IPS DF 6.9 (cell line): ENCODE measurements around the gene RCBTB1.

Source experiments
- DNase-seq: peaks from one replicate; pipeline ENCODE4 v3.0.0-alpha.2; 2013; ENCODE audit warnings: low read depth, low spot score
- H3K27ac ChIP-seq: one replicate; pipeline ENCODE4 v1.5.1; 2013; ENCODE audit warnings: low read length, control low read depth
- H3K27me3 ChIP-seq: 2 replicates; pipeline ENCODE4 v1.6.1; 2013; ENCODE audit warnings: mild to moderate bottlenecking, low read length; ENCODE audit not compliant: control insufficient read depth, insufficient read depth
- H3K36me3 ChIP-seq: 2 replicates; pipeline ENCODE4 v1.6.1; 2013; ENCODE audit warnings: low read length; ENCODE audit not compliant: control insufficient read depth, insufficient read depth
- H3K4me1 ChIP-seq: 2 replicates; pipeline ENCODE4 v1.6.1; 2013; ENCODE audit warnings: low read length; ENCODE audit not compliant: control insufficient read depth, insufficient read depth
- H3K4me3 ChIP-seq: 2 replicates; pipeline ENCODE4 v1.5.1; 2013; ENCODE audit warnings: mild to moderate bottlenecking, low read length
- H3K9me3 ChIP-seq: 2 replicates; pipeline ENCODE4 v1.6.1; 2013; ENCODE audit warnings: low read length, inconsistent platforms; ENCODE audit not compliant: control insufficient read depth, insufficient read depth
- WGBS: extraction: QIAGEN DNeasy Blood & Tissue Kit; methylation state at CpG from one replicate; pipeline ENCODE4 v1.1.7; 2013; ENCODE audit warnings: mixed read lengths, missing lambda C conversion rate; ENCODE audit not compliant: insufficient read length, insufficient coverage; 5-methylcytosine and 5-hydroxymethylcytosine counted together

Gene RCBTB1

DNA sequence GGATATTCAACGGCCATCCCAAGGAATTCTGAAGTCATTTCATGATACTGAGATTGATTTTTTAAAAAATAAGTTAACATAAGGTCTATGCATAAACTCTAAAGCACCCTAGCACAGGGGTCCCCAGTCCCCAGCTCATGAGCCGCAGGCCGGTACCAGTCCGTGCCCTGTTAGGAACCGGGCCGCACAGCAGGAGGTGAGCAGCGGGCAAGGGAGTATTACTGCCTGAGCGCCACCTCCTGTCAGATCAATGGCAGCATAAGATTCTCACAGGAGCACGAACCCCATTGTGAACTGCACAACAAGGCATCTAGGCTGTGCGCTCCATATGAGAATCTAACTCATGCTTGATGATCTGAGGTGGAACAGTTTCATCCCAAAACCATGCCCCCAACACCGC lies 31.0 kb downstream of the RCBTB1 start:
- Histone ChIP-seq H3K27me3 (no peaks in the 10 kb centered on the region), H3K27ac (no peak overlapping the region), H3K36me3 (peaks cover 5% of the 10 kb centered on the region; the same call in 1 of the 2 replicates), H3K4me1 (no peaks in the 10 kb centered on the region), H3K4me3 (no peak overlapping the region), H3K9me3 (no peaks in the 10 kb centered on the region)
- WGBS = no CpG with 5 or more reads among the region's 11 CpGs
- no peak for DNase-seq

DNA sequence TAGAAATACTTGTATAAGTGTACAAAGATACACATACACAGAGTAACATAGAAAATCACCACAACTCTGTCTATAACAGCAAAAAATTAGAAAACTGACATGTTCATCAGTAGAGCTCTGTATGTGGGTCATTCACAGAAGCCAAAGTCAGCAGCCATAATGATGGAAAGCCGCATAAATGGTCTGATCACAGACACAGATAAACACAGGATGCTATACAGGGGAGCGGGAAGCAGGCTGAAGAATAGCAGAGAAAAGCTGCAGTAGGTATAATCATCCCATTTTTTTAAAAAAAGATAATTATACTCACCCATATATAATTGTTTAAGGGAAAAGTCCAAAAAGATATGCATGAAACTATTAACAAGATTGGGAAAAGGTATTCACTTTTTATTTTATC lies 31.5 kb downstream of the RCBTB1 start:
- H3K9me3 ChIP-seq = no peaks in the 10 kb centered on the region
- no peak for DNase-seq
- no peaks in the 10 kb centered on the region for H3K4me1 ChIP-seq
- WGBS = no CpG with 5 or more reads among the region's 2 CpGs
- H3K27ac ChIP-seq = no peak overlapping the region
- no peak overlapping the region for H3K4me3 ChIP-seq
- no peaks in the 10 kb centered on the region for H3K27me3 ChIP-seq
- H3K36me3 ChIP-seq = peaks cover 5% of the 10 kb centered on the region; the same call in 1 of the 2 replicates

DNA sequence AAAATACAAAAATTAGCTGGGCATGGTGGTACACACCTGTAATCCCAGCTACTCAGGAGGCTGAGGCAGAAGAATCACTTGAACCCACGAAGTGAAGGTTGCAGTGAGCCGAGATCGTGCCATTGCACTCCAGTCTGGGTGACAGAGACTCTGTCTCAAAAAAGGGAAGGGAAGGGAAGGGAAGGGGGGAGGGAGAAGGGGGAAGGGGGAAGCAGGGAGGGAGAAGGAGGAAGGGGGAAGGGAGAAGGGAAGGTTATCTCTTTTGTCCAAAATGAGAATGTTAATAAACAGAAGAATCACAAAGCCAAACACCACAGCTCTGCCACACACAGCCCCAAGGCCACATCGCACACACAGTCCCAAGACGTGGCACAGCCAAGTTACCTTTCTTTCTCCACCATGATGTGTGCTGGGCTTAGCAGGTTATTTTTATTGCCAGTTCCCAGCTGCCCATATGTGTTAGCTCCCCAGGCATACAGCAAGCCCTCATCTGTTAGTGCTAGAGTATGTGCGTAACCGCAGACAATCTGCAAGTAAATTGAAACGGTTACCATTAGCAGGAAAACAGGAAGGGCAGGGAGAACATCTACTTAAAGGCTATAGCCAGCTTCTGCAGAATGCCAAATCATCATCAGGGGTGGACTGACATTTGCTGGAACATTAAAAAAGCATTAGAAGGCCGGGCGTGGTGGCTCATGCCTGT lies 34.3 kb downstream of the RCBTB1 start:
- H3K36me3 ChIP-seq = peaks cover 3% of the 10 kb centered on the region; the same call in 1 of the 2 replicates
- H3K4me3 ChIP-seq = no peak overlapping the region
- H3K27me3 ChIP-seq = no peaks in the 10 kb centered on the region
- H3K9me3 ChIP-seq = no peaks in the 10 kb centered on the region
- no peak for DNase-seq
- no peak overlapping the region for H3K27ac ChIP-seq
- H3K4me1 ChIP-seq = no peaks in the 10 kb centered on the region
- no CpG with 5 or more reads among the region's 10 CpGs for WGBS

DNA sequence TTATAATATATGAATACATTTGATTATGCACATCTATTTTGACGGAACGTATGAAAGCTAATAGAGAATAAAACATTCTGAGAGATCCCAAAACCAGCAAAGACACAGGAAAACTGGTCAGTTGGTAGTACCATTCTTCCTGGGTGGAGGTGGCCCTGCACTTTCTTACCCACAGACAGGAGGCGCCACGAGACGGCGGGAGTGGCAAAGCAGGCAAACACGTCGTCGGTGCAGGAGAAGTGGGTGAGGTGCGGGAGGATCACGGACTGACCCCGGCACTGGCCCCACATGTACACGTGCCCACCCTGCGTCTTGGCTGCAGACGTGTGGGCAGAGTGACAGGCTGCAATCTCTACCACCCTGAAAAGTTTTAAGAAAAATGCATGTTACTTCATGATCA lies 36.1 kb downstream of the RCBTB1 start:
- no peaks in the 10 kb centered on the region for H3K4me1 ChIP-seq
- no CpG with 5 or more reads among the region's 15 CpGs for WGBS
- no peak overlapping the region for H3K27ac ChIP-seq
- no peak for DNase-seq
- H3K27me3 ChIP-seq = no peaks in the 10 kb centered on the region
- H3K9me3 ChIP-seq = no peaks in the 10 kb centered on the region
- H3K4me3 ChIP-seq = no peak overlapping the region
- no peaks in the 10 kb centered on the region; the same call in 1 of the 2 replicates for H3K36me3 ChIP-seq

DNA sequence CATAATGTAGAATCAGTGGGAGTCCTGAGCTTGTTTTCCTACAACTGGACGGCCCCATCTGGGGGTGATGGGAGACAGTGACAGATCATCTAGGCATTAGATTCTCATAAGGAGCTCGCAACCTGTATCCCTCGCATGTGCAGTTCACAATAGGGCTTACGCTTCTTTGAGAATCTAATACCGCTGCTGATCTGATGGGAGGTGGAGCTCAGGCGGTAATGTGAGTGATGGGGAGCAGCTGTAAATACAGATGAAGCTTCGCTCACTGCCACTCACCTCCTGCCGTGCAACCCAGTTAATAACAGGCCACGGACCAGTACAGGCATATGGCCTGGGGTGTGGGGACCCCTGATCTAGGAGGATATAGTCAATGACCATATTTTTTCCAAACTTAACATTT lies 38.8 kb downstream of the RCBTB1 start:
- no peak overlapping the region for H3K27ac ChIP-seq
- DNase-seq = no peak
- H3K36me3 ChIP-seq = no peaks in the 10 kb centered on the region; the same call in 1 of the 2 replicates
- H3K4me3 ChIP-seq = no peak overlapping the region
- H3K27me3 ChIP-seq = no peaks in the 10 kb centered on the region
- no peaks in the 10 kb centered on the region for H3K4me1 ChIP-seq
- no peaks in the 10 kb centered on the region for H3K9me3 ChIP-seq
- no CpG with 5 or more reads among the region's 9 CpGs for WGBS

DNA sequence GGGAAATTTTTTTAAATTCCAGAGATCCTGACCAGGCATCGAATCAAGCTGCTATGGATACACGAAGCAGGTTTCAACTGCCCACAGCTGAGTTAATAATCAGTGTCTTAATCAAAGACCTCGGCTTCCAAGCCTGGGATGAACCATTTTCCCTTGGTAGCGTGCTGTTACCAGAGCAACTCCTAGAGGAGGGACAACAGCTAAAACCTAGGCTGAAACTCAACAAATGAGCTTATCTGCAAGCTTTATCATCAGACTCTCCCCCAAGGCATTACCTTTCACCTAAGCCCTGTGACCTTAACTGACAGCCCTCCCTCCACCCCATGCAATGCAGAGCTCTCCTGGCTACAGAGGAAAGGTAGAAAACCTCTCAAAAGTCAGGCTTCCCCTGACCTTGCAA lies 39.7 kb downstream of the RCBTB1 start:
- H3K4me3 ChIP-seq = no peak overlapping the region
- no peaks in the 10 kb centered on the region; the same call in 1 of the 2 replicates for H3K36me3 ChIP-seq

DNA sequence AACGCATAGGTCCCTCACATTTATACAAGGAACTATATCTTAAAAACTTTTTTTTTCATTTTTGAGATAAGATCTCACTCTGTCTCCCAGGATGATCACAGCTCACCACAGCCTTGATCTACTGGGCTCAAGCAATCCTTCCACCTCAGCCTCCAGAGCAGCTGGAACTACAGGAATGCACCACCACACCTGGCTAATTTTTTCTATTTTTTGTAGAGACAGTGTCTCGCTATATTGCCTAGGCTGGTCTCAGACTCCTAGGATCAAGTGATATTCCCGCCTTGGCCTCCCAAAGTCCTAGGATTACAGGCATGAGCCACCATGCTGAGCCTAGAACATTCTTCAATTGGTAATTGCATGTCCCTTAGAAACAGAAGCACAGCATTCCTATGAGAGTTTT lies 41.7 kb downstream of the RCBTB1 start:
- Histone ChIP-seq H3K4me1 (no peaks in the 10 kb centered on the region), H3K4me3 (no peak overlapping the region), H3K36me3 (no peaks in the 10 kb centered on the region; the same call in 1 of the 2 replicates), H3K27me3 (no peaks in the 10 kb centered on the region), H3K9me3 (no peaks in the 10 kb centered on the region), H3K27ac (no peak overlapping the region)
- no CpG with 5 or more reads among the region's 3 CpGs for WGBS
- no peak for DNase-seq

More for the DNA sequence above, 39.7 kb downstream of the RCBTB1 start:
- Histone ChIP-seq H3K4me1 (no peaks in the 10 kb centered on the region), H3K27ac (no peak overlapping the region), H3K27me3 (no peaks in the 10 kb centered on the region), H3K9me3 (no peaks in the 10 kb centered on the region)
- no peak for DNase-seq
- WGBS = no CpG with 5 or more reads among the region's 4 CpGs

DNA sequence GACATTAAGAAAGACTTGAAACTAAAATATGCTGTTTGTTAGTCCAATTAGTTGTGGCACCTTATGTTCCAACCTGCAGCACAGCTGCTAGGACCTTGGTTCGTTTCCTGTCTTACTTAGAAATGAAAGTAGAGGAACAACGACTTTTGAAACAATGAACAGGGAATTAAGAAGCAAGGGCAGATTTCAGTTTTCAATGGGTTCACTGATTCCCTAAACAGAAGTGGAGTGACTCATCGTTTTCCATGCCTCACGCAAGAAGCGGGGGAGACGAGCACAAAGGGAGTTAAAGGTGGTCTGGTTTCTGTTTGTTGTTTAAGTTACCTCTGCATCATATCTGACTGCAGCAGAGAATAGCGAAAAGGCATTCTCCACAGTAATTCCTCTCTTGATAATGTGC lies 44.8 kb downstream of the RCBTB1 start:
- no CpG with 5 or more reads among the region's 7 CpGs for WGBS
- H3K4me3 ChIP-seq = no peak overlapping the region
- H3K27me3 ChIP-seq = no peaks in the 10 kb centered on the region
- H3K27ac ChIP-seq = no peak overlapping the region
- H3K36me3 ChIP-seq = no peaks in the 10 kb centered on the region
- no peaks in the 10 kb centered on the region for H3K9me3 ChIP-seq
- no peak for DNase-seq
- H3K4me1 ChIP-seq = no peaks in the 10 kb centered on the region

DNA sequence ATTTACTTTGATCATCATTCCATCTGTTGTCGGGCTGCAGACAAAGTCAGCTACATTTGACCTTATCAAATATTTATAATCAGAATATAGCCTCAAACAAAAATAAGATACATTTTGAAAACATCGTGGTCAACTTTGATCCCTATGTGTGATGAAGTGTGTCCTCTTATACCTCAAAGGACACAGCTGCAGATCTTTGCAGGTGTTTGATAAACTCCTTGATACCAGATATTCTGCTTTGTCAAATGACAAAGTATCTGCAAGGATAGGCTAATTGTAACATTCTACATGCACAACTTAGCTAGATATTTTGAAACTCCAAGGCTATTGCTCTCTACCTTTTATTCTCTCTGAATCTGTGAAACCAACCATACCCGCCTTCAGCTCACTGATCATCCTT lies 45.6 kb downstream of the RCBTB1 start:
- Histone ChIP-seq H3K27ac (no peak overlapping the region), H3K36me3 (no peaks in the 10 kb centered on the region), H3K27me3 (no peaks in the 10 kb centered on the region), H3K4me1 (no peaks in the 10 kb centered on the region), H3K4me3 (no peak overlapping the region), H3K9me3 (no peaks in the 10 kb centered on the region)
- no CpG with 5 or more reads among the region's 3 CpGs for WGBS
- no peak for DNase-seq

DNA sequence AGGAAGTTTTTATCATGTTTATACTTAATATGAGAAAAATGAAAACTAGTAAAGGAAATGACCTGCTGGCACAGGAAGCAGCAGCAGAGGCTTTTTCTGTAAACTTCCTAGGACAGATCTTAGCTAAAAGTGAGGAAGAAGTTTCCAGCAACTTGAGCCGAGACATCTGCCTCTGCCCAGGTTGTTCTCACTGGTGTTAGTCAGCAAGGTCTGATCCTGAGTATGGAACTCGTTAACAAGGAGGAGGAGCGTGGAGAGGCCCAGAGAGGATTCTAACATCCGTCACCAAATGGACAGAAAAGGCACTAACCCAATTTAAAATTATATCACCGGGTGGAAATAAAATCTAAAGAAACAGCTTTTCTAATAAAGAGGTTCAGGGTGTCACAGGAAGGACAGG lies 46.0 kb downstream of the RCBTB1 start:
- Histone ChIP-seq H3K4me3 (no peak overlapping the region), H3K27me3 (no peaks in the 10 kb centered on the region), H3K27ac (no peak overlapping the region), H3K4me1 (no peaks in the 10 kb centered on the region), H3K9me3 (no peaks in the 10 kb centered on the region), H3K36me3 (no peaks in the 10 kb centered on the region; the same call in 1 of the 2 replicates)
- no CpG with 5 or more reads among the region's 5 CpGs for whole genome bisulfite sequencing
- no peak for DNase-seq

DNA sequence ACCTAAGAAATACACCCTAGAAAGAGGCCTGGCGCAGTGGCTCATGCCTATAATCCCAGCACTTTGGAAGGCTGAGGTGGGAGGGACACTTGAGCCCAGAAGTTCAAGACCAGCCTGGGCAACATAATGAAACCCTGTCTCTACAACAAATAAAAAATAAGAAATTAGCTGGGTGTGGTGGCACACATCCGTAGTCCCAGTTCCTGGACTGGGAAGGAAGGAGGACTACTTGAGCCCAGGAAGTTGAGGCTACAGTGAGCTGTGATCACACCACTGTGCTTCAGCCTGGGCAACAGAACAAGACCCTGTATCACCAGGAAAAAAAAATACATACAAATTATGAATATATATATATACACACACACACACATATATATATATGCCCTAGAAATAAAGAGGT lies 47.0 kb downstream of the RCBTB1 start:
- no CpG with 5 or more reads among the region's 2 CpGs for WGBS
- no peaks in the 10 kb centered on the region for H3K4me1 ChIP-seq

More for the DNA sequence above, 47.0 kb downstream of the RCBTB1 start:
- DNase-seq = no peak
- no peaks in the 10 kb centered on the region; the same call in 1 of the 2 replicates for H3K36me3 ChIP-seq
- no peak overlapping the region for H3K4me3 ChIP-seq
- no peaks in the 10 kb centered on the region for H3K9me3 ChIP-seq
- H3K27me3 ChIP-seq = no peaks in the 10 kb centered on the region
- H3K27ac ChIP-seq = no peak overlapping the region
